Lower lobe of right lung (tissue), 2 donors: ENCODE data around the gene CINP. TPM values are rescaled to one million over a fixed set of nuclear protein-coding genes. Genes with fewer than 3 reads are reported as not detected.
"Not testable (repeated sequence)": the region's sequence is repeated elsewhere in the genome, so short reads cannot be mapped to it uniquely, and the experiment has no call there.

Experiments
- ATAC-seq, 2 donors: fragments of 200-7000 bp; cut with Tn5 transposase; one replicate each; pipeline ENCODE4 v1.9.1; 2020 to 2022; ENCODE audit warnings: mild to moderate bottlenecking in 2 of 2, moderate library complexity in 2 of 2
- DNase-seq: peaks from one replicate; pipeline ENCODE4 v3.0.0-alpha.2; 2020
- H3K27ac ChIP-seq: fragments of 200-600 bp; one replicate; pipeline ENCODE4 v1.8.0; 2022
- H3K27me3 ChIP-seq: fragments of 200-600 bp; one replicate; pipeline ENCODE4 v1.8.0; 2022; ENCODE audit warnings: low read depth
- H3K36me3 ChIP-seq: fragments of 200-600 bp; one replicate; pipeline ENCODE4 v1.8.0; 2022; ENCODE audit warnings: mild to moderate bottlenecking
- H3K4me1 ChIP-seq: fragments of 200-600 bp; one replicate; pipeline ENCODE4 v1.8.0; 2022
- H3K4me3 ChIP-seq: fragments of 200-600 bp; one replicate; pipeline ENCODE4 v1.8.0; 2022; ENCODE audit warnings: mild to moderate bottlenecking
- H3K9me3 ChIP-seq: fragments of 200-600 bp; one replicate; pipeline ENCODE4 v1.8.0; 2022
- intact Hi-C: fragments of 100-400 bp; cut with DNase I; formaldehyde crosslinking; loops from one replicate; pipeline ENCODE4 v1.11.0; 2022
- total RNA-seq: library from RNA; stranded (reverse); fragmentation: NEBNext Ultra II Directional; extraction: Animal tissue kit (Norgen Biotek cat#: 25700); gene quantifications from one replicate; pipeline ENCODE4 v1.2.1, GENCODE V29; 2021
- TF ChIP-seq, protein P1 (sequence below): fragments of 200-600 bp; IDR thresholded peaks from one replicate; pipeline ENCODE4 v1.8.0; 2022; ENCODE audit warnings: antibody characterized with exemption, mild to moderate bottlenecking
- donor health status: DM: no; HTN: yes; CAD: no; lungs with severe emphysema.

Gene CINP
- total RNA-seq, 1 donor from 2014 or later: 34.3 TPM

GRCh38 chr14:102338724-102339123 is 24.0 kb downstream of the CINP start:
- intact Hi-C loops: no loop called here

GRCh38 chr14:102335163-102335562 is 27.5 kb downstream of the CINP start:
- no peaks in the 10 kb centered on the region for H3K4me1 ChIP-seq
- no peaks in the 10 kb centered on the region for H3K9me3 ChIP-seq
- peaks cover 36% of the 10 kb centered on the region for H3K36me3 ChIP-seq
- no peaks in the 10 kb centered on the region for H3K27me3 ChIP-seq
- ATAC-seq: peak in 1 of 2 donors; percentile 36
- H3K4me3 ChIP-seq: no peak overlapping the region
- H3K27ac ChIP-seq: no peak overlapping the region
- no peak for DNase-seq
- TF ChIP-seq, protein P1, sequence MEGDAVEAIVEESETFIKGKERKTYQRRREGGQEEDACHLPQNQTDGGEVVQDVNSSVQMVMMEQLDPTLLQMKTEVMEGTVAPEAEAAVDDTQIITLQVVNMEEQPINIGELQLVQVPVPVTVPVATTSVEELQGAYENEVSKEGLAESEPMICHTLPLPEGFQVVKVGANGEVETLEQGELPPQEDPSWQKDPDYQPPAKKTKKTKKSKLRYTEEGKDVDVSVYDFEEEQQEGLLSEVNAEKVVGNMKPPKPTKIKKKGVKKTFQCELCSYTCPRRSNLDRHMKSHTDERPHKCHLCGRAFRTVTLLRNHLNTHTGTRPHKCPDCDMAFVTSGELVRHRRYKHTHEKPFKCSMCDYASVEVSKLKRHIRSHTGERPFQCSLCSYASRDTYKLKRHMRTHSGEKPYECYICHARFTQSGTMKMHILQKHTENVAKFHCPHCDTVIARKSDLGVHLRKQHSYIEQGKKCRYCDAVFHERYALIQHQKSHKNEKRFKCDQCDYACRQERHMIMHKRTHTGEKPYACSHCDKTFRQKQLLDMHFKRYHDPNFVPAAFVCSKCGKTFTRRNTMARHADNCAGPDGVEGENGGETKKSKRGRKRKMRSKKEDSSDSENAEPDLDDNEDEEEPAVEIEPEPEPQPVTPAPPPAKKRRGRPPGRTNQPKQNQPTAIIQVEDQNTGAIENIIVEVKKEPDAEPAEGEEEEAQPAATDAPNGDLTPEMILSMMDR: no peak
- intact Hi-C loops: no loop called here

More at GRCh38 chr14:102338724-102339123, 24.0 kb downstream of the CINP start:
- no peaks in the 10 kb centered on the region for H3K4me1 ChIP-seq
- peaks cover 70% of the 10 kb centered on the region for H3K36me3 ChIP-seq
- no peak overlapping the region for H3K4me3 ChIP-seq
- TF ChIP-seq, protein P1: no peak
- no peak overlapping the region for H3K27ac ChIP-seq
- H3K9me3 ChIP-seq: no peaks in the 10 kb centered on the region
- no peak for ATAC-seq
- no peaks in the 10 kb centered on the region for H3K27me3 ChIP-seq
- DNase-seq: no peak

GRCh38 chr14:102333795-102334705 is 28.6 kb downstream of the CINP start:
- intact Hi-C loops: no loop called here
- peaks cover 28% of the 10 kb centered on the region for H3K36me3 ChIP-seq
- ATAC-seq (peak; percentile 30 to 49), DNase-seq (no peak)
- no peaks in the 10 kb centered on the region for H3K27me3 ChIP-seq
- H3K27ac ChIP-seq: no peak overlapping the region
- H3K4me3 ChIP-seq: no peak overlapping the region
- no peaks in the 10 kb centered on the region for H3K9me3 ChIP-seq
- TF ChIP-seq, protein P1: no peak
- no peaks in the 10 kb centered on the region for H3K4me1 ChIP-seq

DNA sequence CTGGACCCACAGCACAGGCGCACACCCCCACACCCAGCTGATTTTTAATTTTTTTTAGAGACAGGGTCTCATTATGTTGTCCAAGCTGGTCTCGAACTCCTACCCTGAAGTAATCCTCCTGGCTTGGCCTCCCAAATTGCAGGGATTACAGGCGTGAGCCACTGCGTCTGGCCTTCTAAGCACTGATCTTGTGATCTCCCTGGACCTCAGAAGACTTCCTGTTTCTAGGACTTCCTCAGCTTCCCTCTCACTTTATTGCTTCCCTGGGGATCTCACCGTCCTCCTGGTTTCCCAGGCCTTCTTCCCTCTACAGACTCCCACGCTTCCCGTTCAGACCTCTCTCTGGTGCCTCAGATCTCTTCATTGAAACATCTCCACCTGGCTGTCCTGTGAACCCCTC is 29.3 kb downstream of the CINP start:
- Histone ChIP-seq H3K36me3 (peaks cover 23% of the 10 kb centered on the region), H3K27ac (no peak overlapping the region), H3K9me3 (no peaks in the 10 kb centered on the region), H3K27me3 (no peaks in the 10 kb centered on the region), H3K4me3 (no peak overlapping the region), H3K4me1 (no peaks in the 10 kb centered on the region)
- intact Hi-C loops: no loop called here
- TF ChIP-seq, protein P1: no peak
- DNase-seq (no peak), ATAC-seq (peak; percentile 49 to 53)

GRCh38 chr14:102330806-102331205 is 31.9 kb downstream of the CINP start:
- no peaks in the 10 kb centered on the region for H3K27me3 ChIP-seq
- DNase-seq: no peak
- no peaks in the 10 kb centered on the region for H3K4me1 ChIP-seq
- TF ChIP-seq, protein P1: no peak
- no peaks in the 10 kb centered on the region for H3K9me3 ChIP-seq
- H3K4me3 ChIP-seq: no peak overlapping the region
- ATAC-seq: no peak
- no peak overlapping the region for H3K27ac ChIP-seq
- H3K36me3 ChIP-seq: peaks cover 26% of the 10 kb centered on the region
- intact Hi-C loops: no loop called here

GRCh38 chr14:102329381-102329780 is 33.3 kb downstream of the CINP start:
- H3K9me3 ChIP-seq, H3K4me1 ChIP-seq, H3K27me3 ChIP-seq, ATAC-seq, intact Hi-C loops, DNase-seq, H3K27ac ChIP-seq, H3K4me3 ChIP-seq: not testable (repeated sequence)
- H3K36me3 ChIP-seq: peaks cover 19% of the 10 kb centered on the region
